Activated CD8-positive, alpha-beta memory T cell treated with anti-CD3 and anti-CD28 coated beads for 4 hours (primary cell): Measurements from ENCODE around the gene TAOK3.
A peak's percentile ranks its signal among the peaks of the same experiment; 100 is the strongest.
"Not testable (repeated sequence)": the region's sequence is repeated elsewhere in the genome, so short reads cannot be mapped to it uniquely, and the experiment has no call there.

Experiments
- DNase-seq, 2 donors: peaks; one replicate each; pipeline ENCODE4 v3.0.0-alpha.2; 2020; ENCODE audit warnings: low read depth in 2 of 2

TAOK3 gene

DNA sequence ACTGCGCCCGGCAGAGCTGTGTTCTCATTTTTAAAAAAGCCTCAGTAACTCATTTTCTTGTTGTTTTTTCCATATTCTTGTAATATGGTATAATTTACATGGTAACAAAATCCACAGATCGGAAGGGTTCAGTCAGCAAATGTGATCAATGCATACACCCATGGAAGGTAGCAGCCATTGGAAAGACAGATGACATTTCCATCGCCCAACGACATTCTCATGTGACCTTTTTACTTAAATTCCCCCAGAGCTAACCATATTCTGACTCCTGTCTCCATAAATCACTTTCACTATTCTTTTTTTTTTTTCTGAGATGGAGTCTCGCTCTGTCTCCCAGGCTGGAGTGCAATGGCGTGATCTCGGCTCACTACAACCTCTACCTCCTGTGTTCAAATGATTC, 231.9 kb downstream of the TAOK3 start:
- DNase-seq = no peak

DNA sequence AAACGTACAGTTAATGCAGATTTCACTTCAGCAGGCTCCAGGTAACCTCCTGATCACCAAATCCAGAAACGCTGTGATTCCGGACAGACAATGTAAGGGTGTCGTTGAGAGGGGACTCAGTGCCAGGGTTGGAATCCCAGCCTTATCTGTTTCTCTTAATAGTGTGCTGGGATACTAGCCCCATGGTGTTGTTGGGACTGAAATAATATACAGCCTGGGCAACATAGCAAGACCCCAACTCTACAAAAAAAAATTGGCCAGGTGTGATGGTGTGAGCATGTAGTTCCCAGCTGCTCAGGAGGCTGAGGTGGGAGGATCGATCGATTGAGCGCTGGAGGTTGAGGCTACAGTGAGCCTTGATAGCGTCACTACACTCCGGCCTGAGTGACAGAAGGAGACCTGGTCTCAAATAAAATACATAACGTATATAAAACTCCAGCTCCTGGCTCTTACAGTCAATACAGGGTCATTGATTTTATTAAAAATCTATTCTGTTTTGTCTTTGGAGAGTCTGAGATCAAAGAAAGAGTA, 235.5 kb downstream of the TAOK3 start:
- DNase-seq = no peak

DNA sequence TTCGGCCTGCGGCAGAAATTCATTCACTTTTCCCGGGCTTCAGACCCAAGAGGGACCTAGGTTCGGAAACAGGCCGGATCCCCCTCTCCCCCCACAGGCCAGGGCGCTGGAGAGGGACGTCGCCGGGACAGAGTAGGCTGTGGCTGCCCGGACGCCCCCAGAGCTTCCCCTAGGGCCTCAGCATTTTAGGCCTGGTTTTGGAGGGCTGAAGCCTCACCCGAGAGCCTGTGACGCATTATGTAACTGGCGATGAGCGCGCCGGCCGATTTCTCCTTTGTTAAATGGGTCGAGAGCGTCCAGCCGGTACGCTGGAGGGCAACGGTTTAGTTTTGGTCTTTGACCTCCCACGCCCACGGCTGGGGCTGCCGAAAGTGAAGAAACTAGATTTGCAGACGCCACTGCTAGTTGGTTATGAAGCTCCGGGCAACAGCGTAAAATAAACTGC, 236.1 kb downstream of the TAOK3 start:
- peak in 1 of 2 donors; percentile 13 for DNase-seq

DNA sequence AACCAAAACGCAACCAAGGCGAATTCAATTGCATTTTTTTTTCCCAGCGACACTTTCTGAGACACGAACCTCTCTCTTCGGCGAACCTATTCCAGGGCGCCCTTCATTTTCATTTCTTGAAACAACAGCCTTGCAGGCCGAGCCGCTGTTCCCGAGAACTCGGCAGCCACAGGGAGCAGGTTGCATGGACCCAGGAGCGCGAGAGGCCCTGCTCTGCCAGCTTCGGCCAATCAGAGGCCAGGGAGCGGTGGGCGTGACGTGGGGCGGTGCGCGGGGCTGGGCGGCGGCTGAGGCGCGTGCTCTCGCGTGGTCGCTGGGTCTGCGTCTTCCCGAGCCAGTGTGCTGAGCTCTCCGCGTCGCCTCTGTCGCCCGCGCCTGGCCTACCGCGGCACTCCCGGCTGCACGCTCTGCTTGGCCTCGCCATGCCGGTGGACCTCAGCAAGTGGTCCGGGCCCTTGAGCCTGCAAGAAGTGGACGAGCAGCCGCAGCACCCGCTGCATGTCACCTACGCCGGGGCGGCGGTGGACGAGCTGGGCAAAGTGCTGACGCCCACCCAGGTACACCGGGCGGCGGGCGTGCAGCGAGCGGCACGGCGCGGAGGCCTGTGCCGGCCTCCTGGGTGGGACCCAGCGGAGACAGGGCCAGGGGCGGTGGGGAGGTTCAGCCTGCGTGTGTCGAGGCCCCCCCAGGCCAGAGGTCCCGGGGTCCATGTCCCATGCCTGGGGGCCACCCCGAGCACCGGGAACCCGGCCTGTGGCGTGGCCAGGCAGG, 236.7 kb downstream of the TAOK3 start, which contains the start of gene PEBP1:
TSS of gene PEBP1 (plus strand) at position 337 of the 771 bp plus-strand sequence. CDS start at position 423, 86 bp downstream.
- DNase-seq = peak; percentile 83 to 84

DNA sequence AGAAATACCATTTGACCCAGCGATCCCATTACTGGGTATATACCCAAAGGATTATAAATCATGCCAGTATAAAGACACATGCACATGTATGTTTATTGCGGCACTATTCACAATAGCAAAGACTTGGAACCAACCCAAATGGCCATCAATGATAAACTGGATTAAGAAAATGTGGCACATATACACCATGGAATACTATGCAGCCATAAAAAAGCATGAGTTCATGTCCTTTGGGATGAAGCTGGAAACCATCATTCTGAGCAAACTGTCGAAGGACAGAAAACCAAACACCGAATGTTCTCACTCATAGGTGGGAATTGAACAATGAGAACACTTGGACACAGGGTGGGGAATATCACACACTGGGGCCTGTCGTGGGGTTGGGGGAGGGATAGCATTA, 243.3 kb downstream of the TAOK3 start:
- not testable (repeated sequence) for DNase-seq

DNA sequence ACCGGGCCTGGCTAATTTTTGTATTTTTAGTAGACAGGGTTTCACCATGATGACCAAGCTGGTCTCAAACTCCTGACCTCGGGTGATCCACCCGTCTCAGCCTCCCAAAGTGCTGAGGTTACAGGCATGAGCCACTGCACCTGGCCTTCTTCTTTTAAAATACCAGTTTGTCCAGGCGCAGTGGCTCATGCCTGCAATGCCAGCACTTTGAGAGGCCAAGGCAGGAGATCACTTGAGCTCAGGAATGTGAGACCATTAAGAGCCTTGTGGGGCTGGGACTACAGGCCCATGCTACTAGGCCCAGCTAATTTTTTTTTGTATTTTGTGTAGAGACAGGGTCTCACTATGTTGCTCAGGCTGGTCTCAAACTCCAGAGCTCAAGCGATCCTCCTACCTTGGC, 244.8 kb downstream of the TAOK3 start:
- DNase-seq = no peak

DNA sequence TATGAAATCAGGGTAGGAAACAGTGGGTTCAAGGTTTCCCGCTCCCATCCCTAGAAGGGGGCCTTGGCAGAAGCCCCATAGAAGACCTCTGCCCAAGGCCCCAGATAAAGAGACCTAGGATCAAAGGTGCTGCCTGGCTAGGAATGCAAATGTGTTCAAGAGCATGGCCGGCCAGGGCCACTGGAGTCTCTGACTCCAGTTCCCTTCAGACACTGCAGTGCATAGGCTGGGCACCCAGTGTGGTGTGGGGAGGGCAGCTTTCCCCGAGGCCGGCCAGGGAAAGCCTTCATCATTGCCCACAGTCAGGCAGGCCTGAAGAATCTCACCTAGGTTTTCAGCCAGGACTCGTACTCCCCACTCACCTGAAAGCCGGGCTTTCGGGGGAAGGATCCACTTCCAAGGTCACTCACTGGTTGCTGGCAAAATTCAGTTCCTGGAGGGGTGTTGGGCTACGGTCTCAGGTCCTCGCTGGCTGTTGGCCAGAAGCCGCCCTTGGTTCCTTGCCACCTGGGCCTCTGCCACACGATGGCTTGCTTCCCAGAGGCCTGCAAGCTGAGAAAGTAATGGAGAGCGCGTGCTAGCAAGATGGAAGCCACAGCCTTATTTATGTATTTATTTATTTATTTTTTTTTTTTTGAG, 246.5 kb downstream of the TAOK3 start:
- no peak for DNase-seq

DNA sequence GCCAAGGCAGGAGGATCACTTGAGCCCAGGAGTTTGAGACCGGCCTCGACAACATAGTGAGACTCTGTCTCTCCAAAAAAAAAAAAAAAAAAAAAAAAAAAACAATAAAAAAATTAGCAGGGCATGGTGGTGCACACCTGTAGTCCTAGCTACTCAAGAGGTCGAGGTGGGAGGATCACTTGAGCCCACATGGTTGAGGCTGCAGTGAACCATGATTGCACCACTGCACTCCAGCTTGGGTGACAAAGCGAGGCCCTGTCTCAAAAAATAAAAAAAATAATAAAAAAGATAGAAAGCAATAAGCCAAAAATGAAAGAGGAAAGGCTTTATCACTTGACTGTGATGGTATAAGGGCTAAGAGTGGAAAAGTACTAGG, 247.0 kb downstream of the TAOK3 start:
- DNase-seq = no peak

DNA sequence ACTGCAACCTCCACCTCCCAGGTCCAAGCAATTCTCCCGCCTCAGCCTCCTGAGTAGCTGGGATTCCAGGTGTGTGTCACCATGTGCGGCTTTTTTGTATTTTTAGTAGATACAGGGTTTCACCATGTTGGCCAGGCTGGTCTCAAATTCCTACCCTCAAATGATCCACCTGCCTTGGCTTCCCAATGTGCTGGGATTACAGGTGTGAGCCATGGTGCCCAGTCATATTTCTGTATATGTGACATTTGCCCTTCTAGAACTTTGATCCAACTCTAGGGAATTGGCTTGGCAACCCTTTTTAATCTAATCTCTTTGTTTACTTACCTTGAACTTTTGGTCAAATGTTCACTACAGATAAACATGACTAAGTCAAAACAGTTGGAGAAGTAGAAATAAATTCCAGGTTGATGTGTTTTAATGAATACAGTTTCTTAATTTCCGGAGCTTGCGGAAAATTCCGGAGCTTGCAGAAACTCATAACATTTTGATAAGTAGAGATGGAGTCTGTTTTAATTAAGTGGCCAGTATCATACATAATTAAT, 248.3 kb downstream of the TAOK3 start:
- DNase-seq = no peak

DNA sequence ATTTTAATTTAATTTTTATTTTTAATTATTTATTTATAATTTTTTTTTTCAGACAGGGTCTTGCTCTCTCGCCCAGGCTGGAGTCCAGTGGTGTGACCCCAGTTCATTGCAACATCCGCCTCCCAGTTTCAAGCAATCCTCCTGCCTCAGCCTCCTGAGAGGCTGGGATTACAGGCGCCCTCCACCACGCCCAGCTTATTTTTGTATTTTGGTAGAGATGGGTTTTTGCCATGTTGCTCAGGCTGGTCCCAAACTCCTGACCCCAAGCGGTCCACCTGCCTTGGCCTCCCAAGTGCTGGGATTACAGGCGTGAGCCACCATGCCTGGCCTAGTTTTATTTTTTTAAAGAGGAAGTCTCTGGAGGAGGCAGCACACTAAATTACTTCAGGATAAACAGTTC, 250.4 kb downstream of the TAOK3 start:
- DNase-seq = no peak

DNA sequence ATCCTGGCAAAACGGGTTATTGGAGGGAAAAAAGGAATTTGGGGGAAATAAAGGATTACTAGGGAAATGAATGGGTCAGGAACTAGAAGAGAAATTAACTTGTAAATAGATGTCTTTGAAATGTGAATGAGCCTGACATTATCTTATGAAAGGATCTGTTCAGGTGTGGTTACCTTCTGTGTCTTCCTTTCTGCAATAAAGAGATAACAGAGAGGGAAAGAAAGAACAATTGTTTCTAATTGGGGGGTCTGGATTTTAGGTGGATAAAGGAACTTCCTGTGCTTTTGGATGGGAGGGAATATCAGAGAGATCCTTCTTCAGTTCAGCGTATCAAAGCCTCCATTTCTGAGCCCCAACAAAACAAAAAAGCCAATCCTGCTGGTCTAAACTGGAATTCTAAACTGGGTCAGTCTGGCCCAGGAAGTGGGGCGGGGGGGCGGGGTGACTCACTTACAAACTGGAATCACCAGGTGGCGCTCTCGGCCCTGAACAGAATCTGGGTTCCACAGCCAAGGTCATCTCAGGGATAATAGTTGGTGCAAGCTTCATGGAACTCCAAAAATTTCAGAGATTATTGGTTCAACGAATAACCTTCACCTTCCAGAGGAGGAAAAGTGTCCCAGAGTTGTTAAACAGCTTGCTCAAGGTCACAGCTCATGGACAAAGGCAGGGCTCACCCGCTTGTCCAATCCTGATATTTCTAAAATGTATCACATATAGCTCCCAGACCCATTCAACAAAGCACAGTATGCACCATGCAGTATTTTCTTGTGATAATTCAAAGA, 251.9 kb downstream of the TAOK3 start:
- no peak for DNase-seq

DNA sequence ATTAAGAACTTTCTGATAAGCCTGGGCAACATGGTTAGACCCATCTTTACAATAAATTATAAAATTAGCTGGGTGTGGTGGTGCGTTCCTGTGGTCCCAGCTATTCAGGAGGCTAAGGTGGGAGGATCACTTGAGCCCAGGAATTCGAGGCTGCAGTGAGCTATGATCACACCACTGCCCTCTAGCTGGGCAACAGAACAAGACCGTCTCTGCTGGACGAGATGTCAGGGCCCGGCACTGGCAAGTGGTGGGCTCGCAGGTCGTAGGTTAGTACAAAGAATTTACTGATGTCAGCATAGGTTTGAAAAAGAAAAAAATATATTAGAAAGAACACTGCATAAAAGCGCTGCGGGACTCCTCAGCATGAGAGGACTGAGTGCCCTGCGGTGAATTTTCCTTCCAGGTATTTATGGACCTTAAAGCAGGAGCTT, 253.2 kb downstream of the TAOK3 start:
- DNase-seq = no peak

GRCh38 chr12:118109088-118109487, 263.6 kb downstream of the TAOK3 start:
- no peak for DNase-seq

DNA sequence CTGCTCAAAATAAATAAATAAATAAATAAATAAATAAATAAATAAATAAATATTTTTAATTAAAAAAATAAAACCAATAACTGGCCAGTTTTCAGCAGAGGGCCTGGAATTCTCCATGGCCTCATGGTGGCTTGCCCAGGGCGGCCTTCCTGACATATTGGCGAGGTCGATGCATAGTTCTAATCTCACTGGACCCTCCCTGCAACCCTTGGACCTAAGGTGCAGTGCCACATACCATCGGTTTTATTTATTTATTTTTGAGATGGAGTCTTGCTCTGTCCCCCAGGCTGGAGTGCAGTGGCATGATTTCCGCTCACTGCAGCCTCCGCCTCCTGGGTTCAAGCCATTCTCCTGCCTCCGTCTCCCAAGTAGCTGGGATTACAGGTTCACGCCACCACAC, 265.0 kb downstream of the TAOK3 start:
- DNase-seq = no peak

DNA sequence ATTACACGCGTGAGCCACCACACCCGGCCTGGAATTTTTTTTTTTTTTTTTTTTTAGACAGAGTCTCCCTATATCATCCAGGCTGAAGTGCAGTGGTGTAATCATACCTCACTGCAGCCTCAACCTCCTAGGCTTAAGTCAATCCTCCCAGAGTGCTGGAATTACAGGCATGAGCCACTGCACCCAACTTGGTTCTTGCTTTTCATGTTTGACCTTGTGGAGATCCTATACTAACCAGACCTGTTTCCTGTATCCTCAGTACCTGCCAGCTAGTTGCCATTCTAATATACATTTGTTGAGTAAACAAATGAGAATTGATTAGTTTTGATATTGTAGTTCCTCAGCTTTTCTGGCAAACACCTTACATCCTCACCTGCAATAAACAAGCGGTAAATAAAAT, 265.7 kb downstream of the TAOK3 start:
- no peak for DNase-seq

DNA sequence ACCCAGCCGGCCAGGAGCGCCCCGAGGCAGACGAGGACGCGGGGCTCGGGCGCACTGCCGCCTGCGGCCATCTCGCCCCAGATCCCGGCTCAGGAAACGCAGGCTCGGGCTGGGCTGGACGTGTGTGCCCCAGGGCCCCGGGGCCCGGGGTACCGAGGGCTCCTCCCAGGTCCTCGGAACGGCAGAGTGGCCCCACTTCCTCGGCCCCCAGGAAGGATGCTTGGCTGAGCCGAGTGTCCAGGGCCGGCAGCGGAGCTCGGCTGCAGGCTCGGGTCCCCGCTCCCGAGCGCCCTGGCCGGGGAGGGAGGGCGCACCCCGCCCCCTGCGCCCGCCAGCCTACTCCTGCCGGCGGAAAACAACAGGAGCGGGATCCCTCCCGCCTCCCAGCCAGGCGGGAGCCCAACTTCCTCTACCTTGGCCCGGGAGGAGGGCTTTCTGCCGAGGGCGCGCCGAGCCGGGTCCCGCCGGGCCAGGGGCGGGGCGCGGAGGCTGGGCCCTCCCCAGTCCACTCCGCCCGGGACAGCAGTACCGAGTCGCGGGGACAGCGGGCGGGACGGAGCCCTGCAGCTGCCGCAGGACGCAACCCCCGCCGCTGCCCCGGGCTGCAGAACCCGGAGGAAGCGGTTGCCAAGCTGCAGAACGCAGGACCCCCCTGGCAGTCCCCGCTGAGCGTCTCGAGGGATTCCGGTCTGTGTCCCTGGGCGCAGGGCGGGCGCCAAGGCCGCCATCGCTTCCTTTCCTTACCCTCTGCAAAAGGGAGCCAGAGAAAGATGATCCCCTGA, 268.9 kb downstream of the TAOK3 start, which contains the start of gene VSIG10:
TSS of gene VSIG10 (minus strand) at position 411 of the 782 bp plus-strand sequence. CDS start at position 71, 340 bp downstream.
- no peak for DNase-seq

GRCh38 chr12:118103201-118103600, 269.5 kb downstream of the TAOK3 start:
- no peak for DNase-seq

DNA sequence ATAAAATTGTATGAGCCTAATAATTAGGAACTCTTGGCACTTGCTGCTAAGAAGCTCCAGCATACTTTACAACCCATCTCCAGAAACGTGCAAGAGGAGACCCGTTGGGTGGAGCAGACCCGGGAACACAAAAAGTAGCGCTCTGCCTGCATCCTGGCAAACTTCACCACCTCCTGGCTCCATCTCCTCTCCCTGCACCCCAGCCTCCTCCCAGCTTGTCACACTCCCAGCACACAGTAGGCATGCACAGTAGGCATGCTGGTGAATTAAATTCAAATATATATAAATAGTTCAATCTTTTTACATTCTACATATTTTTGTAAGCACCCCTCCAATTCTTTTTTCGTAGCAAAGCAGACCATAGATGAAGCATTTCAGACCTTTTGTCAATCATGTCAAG, 270.1 kb downstream of the TAOK3 start:
- DNase-seq = no peak

GRCh38 chr12:118102070-118102469, 270.6 kb downstream of the TAOK3 start:
- no peak for DNase-seq

GRCh38 chr12:118101051-118101450, 271.7 kb downstream of the TAOK3 start:
- DNase-seq = no peak
